ENCODE results near the gene PAPPA2.

The PAPPA2 gene

GRCh38 chr1:176843352-176844297 is 380.6 kb downstream of the PAPPA2 start:
- in situ Hi-C loops (cut with HindIII; ENCODE audit: low sequenced_read_pairs), result no loop called here

DNA sequence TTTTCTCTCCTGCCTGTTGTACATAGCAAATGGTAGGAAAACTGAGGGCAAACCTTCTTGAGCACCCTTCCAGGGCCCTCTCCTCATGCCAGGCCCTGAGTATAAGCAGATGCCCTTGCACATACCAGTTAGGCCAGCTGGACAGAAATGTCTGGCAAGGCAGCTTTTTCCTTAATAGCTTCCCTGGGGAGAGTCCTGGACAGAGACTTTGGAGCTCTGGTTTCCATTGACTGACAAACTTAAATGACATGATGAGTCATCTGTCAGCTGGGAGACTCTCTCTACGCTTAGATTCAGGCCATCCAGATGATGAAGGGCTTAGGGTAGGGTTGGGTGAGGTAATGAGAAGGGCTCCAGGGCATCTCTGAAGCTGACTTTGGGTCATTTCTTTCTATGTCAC is 384.1 kb downstream of the PAPPA2 start:
- in situ Hi-C loops (cut with HindIII; ENCODE audit: low sequenced_read_pairs), result no loop called here

GRCh38 chr1:176849281-176849680 is 386.3 kb downstream of the PAPPA2 start:
- in situ Hi-C loops (cut with HindIII; ENCODE audit: low sequenced_read_pairs), result no loop called here

DNA sequence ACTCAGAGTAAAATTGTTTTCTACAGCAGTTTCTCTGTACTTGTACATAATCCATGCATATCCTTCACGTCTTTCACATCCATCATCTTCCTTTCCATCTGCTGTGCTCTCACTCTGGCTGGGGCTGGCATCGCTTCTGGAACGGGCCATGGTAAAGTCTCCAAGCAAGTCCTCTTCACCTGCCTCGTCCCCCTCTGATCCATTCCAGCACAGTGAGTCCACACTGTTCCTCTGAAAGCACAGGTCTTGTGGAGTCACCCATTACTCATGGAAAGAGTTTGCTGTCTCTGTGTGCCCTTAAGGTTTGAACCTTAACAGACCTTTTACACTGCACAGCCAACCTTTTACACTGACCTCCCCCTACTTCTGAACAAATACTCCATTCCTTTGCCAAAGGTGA is 387.9 kb downstream of the PAPPA2 start:
- in situ Hi-C loops (cut with HindIII; ENCODE audit: low sequenced_read_pairs), result no loop called here

- in situ Hi-C loops (cut with HindIII; ENCODE audit: low sequenced_read_pairs), result no loop called here
Measured at GRCh38 chr1:176852124-176852523, 389.1 kb downstream of the PAPPA2 start.

GRCh38 chr1:176853503-176853902 is 390.5 kb downstream of the PAPPA2 start:
- in situ Hi-C loops (cut with HindIII; ENCODE audit: low sequenced_read_pairs), result no loop called here

DNA sequence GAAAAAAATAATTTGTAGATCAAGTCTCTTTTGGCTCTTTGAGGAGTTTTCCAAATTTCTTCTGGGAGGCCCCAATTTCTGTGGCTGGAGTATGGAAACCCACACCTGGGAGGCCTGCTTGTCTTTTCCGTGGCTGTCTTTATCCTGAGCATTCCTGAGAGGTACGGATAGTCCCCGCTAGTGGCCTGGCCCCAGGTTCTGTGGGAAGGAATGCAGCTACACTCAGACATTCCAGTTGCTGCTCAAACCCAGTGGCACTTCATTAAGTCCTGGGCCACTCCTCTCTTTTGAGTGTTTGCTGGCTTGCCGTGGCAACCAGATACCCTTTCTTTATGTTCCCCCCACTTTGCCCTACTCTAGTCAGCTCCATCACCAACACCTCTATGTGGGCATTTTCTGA is 391.1 kb downstream of the PAPPA2 start:
- in situ Hi-C loops (cut with HindIII; ENCODE audit: low sequenced_read_pairs), result no loop called here

- in situ Hi-C loops (cut with HindIII; ENCODE audit: low sequenced_read_pairs), result no loop called here
Measured at GRCh38 chr1:176854758-176855745, 392.1 kb downstream of the PAPPA2 start.

- in situ Hi-C loops (cut with HindIII; ENCODE audit: low sequenced_read_pairs), result no loop called here
Measured at GRCh38 chr1:176857632-176858031, 394.7 kb downstream of the PAPPA2 start.

GRCh38 chr1:176858433-176858916 is 395.5 kb downstream of the PAPPA2 start:
- in situ Hi-C loops (cut with HindIII; ENCODE audit: low sequenced_read_pairs), result no loop called here

- in situ Hi-C loops (cut with HindIII; ENCODE audit: low sequenced_read_pairs), result no loop called here
Measured at GRCh38 chr1:176863613-176864012, 400.6 kb downstream of the PAPPA2 start.

DNA sequence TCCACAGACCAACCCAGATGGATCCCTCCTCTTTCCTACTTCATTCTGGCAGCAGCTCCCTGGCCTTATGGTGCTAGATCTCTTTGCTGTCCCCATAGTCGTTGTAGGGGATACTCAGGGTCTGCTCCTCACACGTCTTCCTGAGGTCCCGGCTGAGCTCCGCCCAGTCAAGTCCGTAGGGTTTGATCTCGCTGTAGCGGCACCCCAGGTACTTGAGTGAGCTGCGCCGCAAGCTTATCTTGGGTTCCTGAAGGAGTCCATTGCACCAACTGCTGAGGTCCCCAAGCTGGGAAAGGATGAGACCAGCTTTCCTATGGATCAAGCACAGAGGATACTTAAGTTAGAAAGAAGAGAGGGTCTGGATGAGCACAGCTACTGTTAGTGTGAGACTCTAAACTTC is 401.2 kb downstream of the PAPPA2 start:
- in situ Hi-C loops (cut with HindIII; ENCODE audit: low sequenced_read_pairs), result no loop called here

GRCh38 chr1:176866011-176866714 is 403.2 kb downstream of the PAPPA2 start:
- in situ Hi-C loops (cut with HindIII; ENCODE audit: low sequenced_read_pairs), result no loop called here

GRCh38 chr1:176869577-176869976 is 406.6 kb downstream of the PAPPA2 start:
- in situ Hi-C loops (cut with HindIII; ENCODE audit: low sequenced_read_pairs), result no loop called here

- in situ Hi-C loops (cut with HindIII; ENCODE audit: low sequenced_read_pairs), result no loop called here
Measured at GRCh38 chr1:176876966-176877515, 414.1 kb downstream of the PAPPA2 start.

DNA sequence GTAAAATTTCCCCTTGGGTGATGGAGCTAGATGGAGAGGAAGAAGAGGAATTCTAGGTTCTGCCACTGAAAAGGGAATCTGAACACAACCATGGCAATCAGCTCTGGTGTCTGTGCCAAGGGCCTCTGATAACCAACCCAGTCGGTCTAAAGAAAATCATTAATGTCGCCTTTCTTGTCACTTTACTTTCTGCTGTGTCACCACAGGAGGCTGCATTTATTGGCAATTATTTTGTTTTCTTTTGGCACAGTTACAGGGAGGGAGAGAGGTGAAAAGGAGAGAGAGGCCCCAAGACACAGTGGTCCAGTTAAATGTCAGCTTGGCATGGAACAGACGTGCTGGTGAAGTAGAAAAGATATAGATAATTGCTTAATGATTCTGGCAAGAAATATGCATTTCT is 414.6 kb downstream of the PAPPA2 start:
- in situ Hi-C loops (cut with HindIII; ENCODE audit: low sequenced_read_pairs), result no loop called here

- in situ Hi-C loops (cut with HindIII; ENCODE audit: low sequenced_read_pairs), result no loop called here
Measured at GRCh38 chr1:176878750-176879536, 416.0 kb downstream of the PAPPA2 start.

- in situ Hi-C loops (cut with HindIII; ENCODE audit: low sequenced_read_pairs), result no loop called here
Measured at GRCh38 chr1:176879784-176880620, 417.0 kb downstream of the PAPPA2 start.

Measured in endothelial cell of hepatic sinusoid (primary cell).